GM21381 (cell line): Measurements from ENCODE around the gene EHD1.

Experiments used
- ATAC-seq: cut with Tn5 transposase; IDR thresholded peaks from one replicate; pipeline ENCODE4 v1.9.1; 2021; ENCODE audit warnings: mild to moderate bottlenecking, moderate library complexity; ENCODE audit not compliant: unreplicated experiment

EHD1 gene

GRCh38 chr11:64878494-64879243, at the start of gene EHD1:
Gene EHD1, minus strand, starts transcription at chr11:64878621. Its CDS starts 157 bp downstream, at chr11:64878464.
- ATAC-seq: peak; percentile 70

GRCh38 chr11:64926689-64927088, 48.3 kb upstream of the EHD1 start:
- no peak for ATAC-seq

- ATAC-seq: no peak
Observed at GRCh38 chr11:64925536-64926436, 47.4 kb upstream of the EHD1 start.

- ATAC-seq: no peak
Observed at GRCh38 chr11:64924910-64925284, 46.5 kb upstream of the EHD1 start.

- ATAC-seq: peak; percentile 84
Observed at GRCh38 chr11:64923944-64924909, 45.8 kb upstream of the EHD1 start, which contains the start of gene PPP2R5B. Gene PPP2R5B, plus strand, starts transcription at chr11:64924689. Its CDS starts 1,046 bp downstream, at chr11:64925735.

- ATAC-seq: no peak
Observed at GRCh38 chr11:64923151-64923661, 44.8 kb upstream of the EHD1 start.

GRCh38 chr11:64921384-64921783, 43.0 kb upstream of the EHD1 start:
- no peak for ATAC-seq

GRCh38 chr11:64920124-64920523, 41.7 kb upstream of the EHD1 start:
- ATAC-seq: no peak

GRCh38 chr11:64919627-64920026, 41.2 kb upstream of the EHD1 start:
- no peak for ATAC-seq

- ATAC-seq: no peak
Observed at GRCh38 chr11:64918017-64918416, 39.6 kb upstream of the EHD1 start.

GRCh38 chr11:64917663-64917995, 39.2 kb upstream of the EHD1 start:
- no peak for ATAC-seq

GRCh38 chr11:64916775-64917662, 38.6 kb upstream of the EHD1 start, which contains the start of gene ATG2A:
Gene ATG2A, minus strand, starts transcription at chr11:64917209. Its CDS starts 74 bp downstream, at chr11:64917135.
- peak; percentile 94 for ATAC-seq

GRCh38 chr11:64916040-64916774, 37.8 kb upstream of the EHD1 start:
- ATAC-seq: no peak

- ATAC-seq: no peak
Observed at GRCh38 chr11:64915376-64915887, 37.0 kb upstream of the EHD1 start.

GRCh38 chr11:64914123-64914522, 35.7 kb upstream of the EHD1 start:
- no peak for ATAC-seq

GRCh38 chr11:64913171-64913727, 34.8 kb upstream of the EHD1 start:
- no peak for ATAC-seq

GRCh38 chr11:64911689-64912088, 33.3 kb upstream of the EHD1 start:
- no peak for ATAC-seq

- no peak for ATAC-seq
Observed at GRCh38 chr11:64911142-64911541, 32.7 kb upstream of the EHD1 start.
